Ovary (tissue), 3 donors: ENCODE data around the gene CCDC57.

ENCODE experiments used
- CTCF ChIP-seq, 3 donors: fragments of 450-650 bp in 2 of 3; fragments of 200-600 bp in 1 of 3; IDR thresholded peaks; one replicate each; pipeline versions ENCODE4 v1.5.1 to v1.8.0; 2016 to 2022; ENCODE audit warnings: antibody characterized with exemption in 3 of 3, mild to moderate bottlenecking in 1 of 3
- EP300 ChIP-seq: sonication (generic); formaldehyde crosslinking; IDR thresholded peaks from one replicate; pipeline ENCODE4 v1.6.1; 2017; ENCODE audit warnings: antibody characterized with exemption
- donor health status: DM: no; HTN: no; CAD: no.

- TF ChIP-seq CTCF (IDR thresholded peaks at IDR 0.05) (no peak), EP300 (no peak)
Measured at GRCh38 chr17:82127315-82127595, 85.4 kb downstream of the CCDC57 start.
